Brain microvascular endothelial cell (primary cell): ENCODE results near the gene CREB5.

ENCODE experiments used
- DNase-seq: peaks from one replicate; pipeline ENCODE4 v3.0.0-alpha.2; 2020
- H3K27ac ChIP-seq: fragments of 250-450 bp; sonication (Bioruptor Pico); 2 replicates; pipeline ENCODE4 v1.5.1; 2020; ENCODE audit warnings: mild to moderate bottlenecking, moderate library complexity
- H3K27me3 ChIP-seq: fragments of 250-450 bp; sonication (Bioruptor Pico); replicated peaks from 2 replicates; pipeline ENCODE4 v1.5.1; 2020; ENCODE audit warnings: mild to moderate bottlenecking
- H3K36me3 ChIP-seq: fragments of 250-450 bp; sonication (Bioruptor Pico); replicated peaks from 2 replicates; pipeline ENCODE4 v1.5.1; 2020; ENCODE audit warnings: mild to moderate bottlenecking
- H3K4me3 ChIP-seq: 2 replicates; pipeline ENCODE4 v1.5.1; 2011; ENCODE audit warnings: low read depth, mild to moderate bottlenecking, control low read depth, low read length, moderate library complexity
- CTCF ChIP-seq: IDR thresholded peaks from 2 replicates; pipeline ENCODE4 v1.5.1; 2011; ENCODE audit warnings: low read depth, mild to moderate bottlenecking, moderate library complexity, low read length, control low read depth, inconsistent platforms; ENCODE audit errors: missing control alignments
- in situ Hi-C: cut with HindIII; loops from 2 replicates; pipeline ENCODE4 v1.10.0; 2017; ENCODE audit warnings: low sequenced_read_pairs, low pct_ligation_motif_present

Gene CREB5

DNA sequence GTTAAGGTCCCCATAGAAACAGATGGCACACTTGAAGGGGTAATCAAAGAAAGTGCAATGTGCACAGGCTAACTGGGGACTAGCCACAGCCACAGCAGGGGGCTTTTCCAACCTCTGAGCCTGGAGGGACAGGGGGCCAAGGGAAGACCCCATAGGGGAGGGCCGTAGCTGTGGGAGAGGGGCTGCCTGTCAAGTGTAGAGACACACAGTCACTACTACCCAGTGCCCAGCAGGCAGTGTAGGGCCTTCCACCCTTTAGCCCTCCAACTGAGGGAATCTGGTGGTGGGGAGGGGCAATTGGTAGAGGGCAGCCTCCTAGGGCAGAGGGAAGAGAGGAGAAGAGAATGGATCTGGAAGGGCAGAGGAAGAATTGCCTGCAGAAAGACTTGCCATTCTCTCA, 54.6 kb downstream of the CREB5 start:
- no peaks in the 10 kb centered on the region for H3K27me3 ChIP-seq
- no peak for DNase-seq
- H3K27ac ChIP-seq = no peak overlapping the region
- in situ Hi-C loops = no loop called here
- H3K4me3 ChIP-seq = no peak overlapping the region
- H3K36me3 ChIP-seq = no peaks in the 10 kb centered on the region
- TF ChIP-seq CTCF = no peak

GRCh38 chr7:28469562-28469961, 57.2 kb downstream of the CREB5 start:
- no peak for DNase-seq
- in situ Hi-C loops = no loop called here
- no peaks in the 10 kb centered on the region for H3K27me3 ChIP-seq
- H3K27ac ChIP-seq = no peak overlapping the region
- no peaks in the 10 kb centered on the region for H3K36me3 ChIP-seq
- no peak overlapping the region for H3K4me3 ChIP-seq
- TF ChIP-seq CTCF = no peak

DNA sequence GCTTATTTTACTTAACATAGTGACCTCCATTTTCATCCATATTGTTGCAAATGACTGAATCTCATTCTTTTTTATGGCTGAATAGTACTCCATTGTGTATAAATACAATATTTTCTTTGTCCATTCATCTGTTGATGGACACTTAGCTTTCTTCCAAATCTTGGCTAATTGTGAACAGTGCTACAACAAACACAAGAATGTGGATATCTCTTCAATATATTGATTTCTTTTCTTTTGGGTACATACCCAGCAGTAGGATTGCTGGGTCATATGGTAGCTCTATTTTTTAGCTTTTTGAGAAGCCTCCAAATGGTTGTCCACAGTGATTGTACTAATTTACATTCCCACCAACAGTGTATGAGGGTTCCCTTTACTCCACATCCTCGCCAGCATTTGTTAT, 58.0 kb downstream of the CREB5 start:
- in situ Hi-C loops = no loop called here
- Histone ChIP-seq H3K4me3 (no peak overlapping the region), H3K27ac (no peak overlapping the region), H3K36me3 (no peaks in the 10 kb centered on the region), H3K27me3 (no peaks in the 10 kb centered on the region)
- TF ChIP-seq CTCF = no peak
- DNase-seq = no peak

GRCh38 chr7:28472332-28472731, 60.0 kb downstream of the CREB5 start:
- Histone ChIP-seq H3K36me3 (no peaks in the 10 kb centered on the region), H3K27me3 (no peaks in the 10 kb centered on the region), H3K4me3 (no peak overlapping the region), H3K27ac (no peak overlapping the region)
- DNase-seq = no peak
- TF ChIP-seq CTCF = no peak
- in situ Hi-C loops = no loop called here

DNA sequence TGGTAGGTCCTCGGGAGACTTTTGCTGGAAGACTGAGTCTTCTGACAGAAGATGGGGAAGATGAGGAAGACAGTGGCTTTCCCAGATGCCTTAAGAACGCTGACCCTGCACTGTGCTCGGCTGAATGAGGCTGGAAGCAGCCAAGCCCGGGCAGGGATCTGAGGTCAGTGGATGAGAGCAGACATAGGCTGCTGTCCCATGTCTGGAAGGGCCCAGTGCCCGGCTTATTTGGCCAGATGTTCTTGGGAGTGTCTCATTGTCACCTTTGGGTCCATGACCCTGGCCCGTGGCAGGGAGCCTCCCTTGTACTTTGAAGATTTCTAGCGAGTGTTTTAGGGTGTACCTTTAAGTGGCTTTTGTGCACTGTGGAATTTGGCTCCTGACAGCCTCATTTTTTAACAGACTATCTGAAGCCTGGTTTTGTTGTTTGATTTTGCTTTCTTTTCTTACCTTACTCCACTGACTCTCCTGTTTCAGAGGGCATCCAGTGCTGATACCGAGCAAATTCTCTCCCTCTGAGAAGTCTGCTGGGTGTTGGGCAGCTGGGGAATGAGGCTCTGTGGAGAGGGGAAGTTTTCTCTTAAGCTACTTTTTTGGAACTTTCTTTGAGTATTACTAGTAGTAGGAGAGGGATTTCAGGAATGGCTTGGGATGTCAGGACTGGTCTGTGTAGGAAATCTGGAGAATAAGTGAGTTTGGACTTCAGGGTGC, 61.4 kb downstream of the CREB5 start:
- Histone ChIP-seq H3K4me3 (no peak overlapping the region), H3K27ac (no peak overlapping the region), H3K36me3 (no peaks in the 10 kb centered on the region), H3K27me3 (no peaks in the 10 kb centered on the region)
- TF ChIP-seq CTCF = no peak
- no peak for DNase-seq
- in situ Hi-C loops = no loop called here

DNA sequence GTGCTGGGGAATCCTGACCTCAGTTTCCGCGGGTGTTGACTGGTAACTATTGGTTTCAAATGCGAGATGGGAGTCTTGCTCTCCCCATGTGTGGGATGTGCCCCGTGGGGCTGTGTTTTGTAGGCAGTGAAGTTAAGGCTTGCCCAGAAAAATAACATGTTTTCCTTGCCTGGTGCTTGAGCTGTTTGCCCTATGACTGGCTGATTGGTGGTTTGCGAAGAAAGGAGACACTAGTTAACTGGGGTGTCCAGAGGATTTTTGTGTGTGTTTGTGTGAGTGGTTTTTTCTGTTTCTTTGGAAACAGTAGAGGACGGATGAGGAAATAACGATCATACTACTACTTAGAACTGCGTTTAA, 61.9 kb downstream of the CREB5 start:
- no peak for TF ChIP-seq CTCF
- no peaks in the 10 kb centered on the region for H3K27me3 ChIP-seq
- H3K27ac ChIP-seq = no peak overlapping the region
- no peak for DNase-seq
- H3K36me3 ChIP-seq = no peaks in the 10 kb centered on the region
- no peak overlapping the region for H3K4me3 ChIP-seq
- in situ Hi-C loops = no loop called here
